GM18508 (cell line): ENCODE measurements around the gene PLXND1.
"Not testable (repeated sequence)": the region's sequence is repeated elsewhere in the genome, so short reads cannot be mapped to it uniquely, and the experiment has no call there.

Experiments used
- ATAC-seq: cut with Tn5 transposase; IDR thresholded peaks from one replicate; pipeline ENCODE4 v1.9.1; 2021; ENCODE audit warnings: moderate number of reproducible peaks; ENCODE audit not compliant: insufficient read depth, unreplicated experiment

The PLXND1 gene

DNA sequence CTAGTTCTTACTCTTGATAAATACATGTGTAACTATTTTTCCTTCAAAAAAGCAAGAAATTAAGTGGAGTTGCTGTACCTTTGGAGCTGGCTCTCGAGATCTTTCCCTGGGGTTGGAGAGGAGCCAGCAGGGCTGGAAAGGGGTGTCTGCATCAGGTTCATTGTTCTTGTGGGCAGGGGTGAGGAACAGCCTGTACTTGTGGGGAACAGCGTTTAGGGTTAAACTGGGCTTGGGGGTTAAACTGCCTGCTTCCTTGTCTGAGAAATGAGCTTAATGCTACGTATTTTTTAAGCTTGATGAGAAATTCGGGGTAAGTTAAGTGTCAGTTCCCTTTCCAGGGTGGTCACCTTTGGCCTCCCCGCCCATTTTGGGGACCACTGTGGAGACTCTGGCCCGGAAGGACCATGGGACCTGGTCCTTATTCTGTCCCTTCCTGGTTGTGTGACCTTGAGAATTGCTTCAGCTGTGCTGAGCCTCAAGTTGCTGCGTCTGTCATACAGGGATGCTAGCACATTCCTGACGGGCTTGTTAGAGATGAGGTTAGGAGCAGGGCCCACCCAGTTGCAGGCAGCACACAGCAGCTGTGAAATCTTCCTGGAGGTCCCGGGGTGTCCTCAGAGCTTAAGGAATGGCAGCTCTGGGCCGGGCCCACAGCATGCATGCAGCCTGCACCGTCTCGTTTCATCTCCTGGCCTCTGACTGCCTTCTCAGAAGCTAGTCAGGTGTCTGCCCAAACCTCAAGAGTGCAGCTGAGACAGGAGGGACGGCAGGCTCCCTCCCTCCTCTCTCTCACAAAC is 51.9 kb downstream of the PLXND1 start:
- no peak for ATAC-seq

DNA sequence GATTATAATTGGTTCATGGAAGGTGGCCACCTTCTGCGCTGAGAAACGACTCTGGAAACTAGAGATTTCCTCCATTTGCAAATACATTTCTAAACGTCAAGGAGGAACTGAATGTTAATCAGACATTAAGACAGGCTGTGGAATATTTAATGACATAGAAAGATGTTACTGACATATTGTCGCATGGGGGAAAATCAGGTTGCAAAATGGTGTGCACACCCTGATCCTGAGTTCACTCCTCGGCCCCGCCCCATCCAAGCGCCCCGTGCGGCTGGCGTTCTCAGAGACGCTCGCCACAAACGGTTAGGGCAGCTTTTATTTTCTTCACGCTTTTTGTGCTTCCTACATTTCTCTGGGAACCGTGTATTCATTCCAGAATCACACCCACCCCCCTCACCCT is 52.8 kb downstream of the PLXND1 start:
- no peak for ATAC-seq

DNA sequence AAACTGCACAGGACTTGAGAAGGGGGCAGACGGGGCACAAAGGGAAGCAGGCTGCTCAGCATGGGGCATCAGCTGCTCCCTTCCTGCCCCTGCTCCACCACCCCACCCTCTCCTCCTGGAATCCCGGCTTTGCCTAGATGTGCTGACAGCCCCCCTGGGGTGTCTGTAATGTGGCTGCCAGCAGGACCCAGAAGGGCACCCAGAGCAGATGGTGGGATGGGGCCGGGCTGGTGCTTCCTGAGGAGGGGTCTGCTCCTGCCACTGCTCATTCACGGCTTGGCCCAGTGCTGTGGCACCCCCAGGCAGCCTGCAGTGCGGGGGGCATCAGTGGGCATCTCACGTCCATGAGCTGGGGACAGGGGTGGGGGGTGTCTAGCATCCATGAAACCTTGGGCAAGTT is 53.3 kb downstream of the PLXND1 start:
- no peak for ATAC-seq

DNA sequence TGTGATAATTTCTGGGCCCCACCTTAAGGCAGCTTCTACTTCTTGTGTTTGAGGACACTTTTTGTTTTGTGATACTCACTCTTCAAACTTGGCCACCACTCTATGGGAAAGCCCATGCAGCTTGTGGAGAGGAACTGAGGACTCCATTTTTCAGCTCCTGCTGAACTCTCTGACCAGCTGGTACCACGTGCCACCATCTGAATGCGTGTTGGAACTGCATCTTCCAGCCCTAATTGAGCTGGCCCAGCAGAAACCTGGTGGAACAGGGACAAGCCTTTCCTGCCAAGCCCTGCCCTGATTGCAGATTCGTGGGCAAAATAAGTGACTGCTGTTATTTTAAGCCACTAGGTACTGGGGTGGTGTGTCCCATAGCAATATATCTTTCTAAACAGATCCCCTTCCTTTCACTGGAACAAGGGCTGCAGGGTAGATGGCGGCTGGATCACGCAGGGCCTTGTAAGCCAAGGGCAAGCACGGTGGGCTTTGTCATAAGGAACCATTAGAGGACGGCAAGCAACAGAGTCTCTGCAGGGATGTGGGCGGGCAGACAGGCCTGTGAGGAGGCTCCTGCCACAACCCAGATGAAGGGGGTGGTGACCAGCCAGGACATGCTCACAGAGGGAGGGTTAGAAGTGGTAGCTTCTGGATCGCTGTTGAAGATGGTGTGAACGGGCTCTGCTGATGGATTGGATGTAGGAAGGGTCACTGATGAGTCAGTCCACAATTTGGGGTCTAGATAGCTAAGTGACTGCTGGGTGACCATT is 54.0 kb downstream of the PLXND1 start:
- ATAC-seq: no peak

DNA sequence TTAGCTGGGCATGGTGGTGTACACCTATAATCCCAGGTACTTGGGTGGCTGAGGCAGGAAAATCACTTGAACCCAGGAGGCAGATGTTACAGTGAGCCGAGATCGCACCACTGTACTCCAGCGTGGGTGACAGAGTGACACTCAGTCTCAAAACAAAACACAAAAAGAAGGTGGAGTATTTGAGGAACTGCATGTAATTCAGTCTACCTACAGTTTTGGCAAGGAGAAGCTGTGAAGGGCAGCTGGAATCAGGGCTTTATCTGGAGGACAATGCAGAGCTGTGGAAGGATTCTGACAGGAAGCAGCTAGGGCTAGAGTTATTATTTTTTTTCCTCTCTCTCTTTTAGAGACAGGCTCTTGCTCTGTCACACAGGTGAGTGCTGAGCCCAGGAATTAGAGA is 56.7 kb downstream of the PLXND1 start:
- no peak for ATAC-seq

DNA sequence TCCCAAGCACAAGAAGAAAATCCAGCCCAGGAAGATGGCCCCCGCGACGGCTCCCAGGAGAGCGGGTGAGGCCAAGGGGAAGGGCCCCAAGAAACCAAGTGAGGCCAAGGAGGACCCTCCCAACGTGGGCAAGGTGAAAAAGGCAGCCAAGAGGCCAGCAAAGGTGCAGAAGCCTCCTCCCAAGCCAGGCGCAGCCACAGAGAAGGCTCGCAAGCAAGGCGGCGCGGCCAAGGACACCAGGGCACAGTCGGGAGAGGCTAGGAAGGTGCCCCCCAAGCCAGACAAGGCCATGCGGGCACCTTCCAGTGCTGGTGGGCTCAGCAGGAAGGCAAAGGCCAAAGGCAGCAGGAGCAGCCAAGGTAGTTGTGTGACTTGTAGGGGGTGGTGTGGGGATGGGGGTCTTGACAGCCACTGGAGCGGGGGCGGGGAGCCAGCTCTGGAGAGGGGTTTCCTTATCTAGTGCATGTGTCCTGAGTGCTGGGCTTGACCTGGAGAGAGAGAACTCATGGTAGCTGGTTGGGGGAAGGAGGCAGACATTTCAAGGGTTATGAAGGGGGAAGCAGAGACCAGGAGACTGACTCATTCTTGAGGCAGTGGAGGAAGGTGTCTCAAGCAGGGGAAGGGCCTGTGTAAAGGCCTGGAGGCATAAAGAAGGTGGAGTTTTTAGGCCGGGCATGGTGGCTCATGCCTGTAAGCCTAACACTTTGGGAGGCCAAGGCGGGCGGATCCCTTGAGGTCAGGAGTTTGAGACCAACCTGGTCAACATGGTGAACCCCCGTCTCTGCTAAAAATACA is 57.3 kb downstream of the PLXND1 start:
- no peak for ATAC-seq

DNA sequence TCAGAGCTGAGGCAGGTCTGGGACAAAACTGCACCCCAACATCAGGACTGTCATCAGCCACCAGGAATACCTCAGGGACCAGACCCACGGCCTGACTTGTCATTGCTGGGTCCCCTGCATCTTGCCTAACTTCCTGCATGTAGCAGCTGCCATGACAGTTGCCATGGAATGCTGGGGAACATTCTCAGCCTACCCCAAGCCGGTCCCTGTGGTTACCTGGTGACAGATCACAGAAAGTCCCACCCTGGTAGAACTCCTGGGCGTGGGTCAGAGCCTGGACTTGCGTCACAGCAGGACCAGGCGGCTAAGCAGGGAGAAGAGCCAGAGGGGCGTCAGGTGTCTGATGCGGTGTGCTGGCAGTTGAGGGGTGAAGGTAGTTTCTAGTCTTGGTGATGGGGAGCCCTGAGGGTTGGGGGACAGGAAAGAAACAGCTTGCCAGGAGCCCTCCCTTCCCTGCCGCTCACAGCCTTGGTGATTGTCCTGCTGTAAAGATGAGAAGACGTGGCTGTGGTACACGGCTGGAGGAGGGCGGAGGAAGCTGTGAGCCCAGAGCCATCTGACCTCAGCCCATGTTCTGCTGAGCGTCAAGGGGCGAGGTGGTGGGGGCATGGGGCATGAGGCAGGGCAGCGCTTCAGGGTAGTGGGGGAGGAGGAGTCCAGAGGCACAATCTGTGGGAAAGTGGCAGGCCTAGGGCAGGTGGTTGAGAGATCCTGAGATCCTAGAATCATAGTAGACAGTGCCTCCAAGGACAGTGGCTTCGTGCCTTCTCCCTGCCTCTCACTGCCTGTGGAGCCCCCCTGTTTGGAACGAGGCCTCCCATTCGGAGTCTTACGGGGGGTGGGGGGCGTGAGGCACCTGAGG is 58.1 kb downstream of the PLXND1 start:
- no peak for ATAC-seq

DNA sequence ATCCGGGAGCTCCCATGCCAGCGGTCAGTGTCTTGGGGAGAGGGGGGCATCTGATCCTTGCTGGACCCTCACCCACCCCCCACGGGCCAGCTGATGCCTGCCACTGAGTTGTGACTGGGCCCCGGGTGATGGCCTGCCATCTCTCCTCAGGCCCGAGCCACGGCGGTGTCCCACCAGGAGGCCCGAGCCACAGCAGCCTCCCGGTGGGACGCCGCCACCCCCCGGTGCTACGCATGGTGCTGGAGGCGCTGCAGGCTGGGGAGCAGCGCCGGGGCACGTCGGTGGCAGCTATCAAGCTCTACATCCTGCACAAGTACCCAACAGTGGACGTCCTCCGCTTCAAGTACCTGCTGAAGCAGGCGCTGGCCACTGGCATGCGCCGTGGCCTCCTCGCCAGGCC is 59.2 kb downstream of the PLXND1 start:
- no peak for ATAC-seq

DNA sequence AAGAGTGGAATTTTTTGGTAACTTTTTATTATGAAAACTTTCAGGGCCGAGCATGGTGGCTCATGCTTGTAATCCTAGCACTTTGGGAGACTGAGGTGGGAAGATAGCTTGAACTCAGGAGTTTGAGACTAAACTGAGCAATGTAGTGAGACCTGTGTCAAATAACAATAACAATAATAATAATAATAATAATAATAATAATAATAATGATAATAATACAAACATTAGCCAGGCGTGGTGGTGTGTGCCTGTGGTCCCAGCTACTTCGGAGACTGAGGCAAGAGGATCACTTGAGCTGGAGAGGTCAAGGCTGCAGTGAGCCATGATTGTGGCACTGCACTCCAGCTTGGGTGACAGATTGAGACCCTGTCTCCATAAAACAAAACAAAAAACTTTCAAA is 60.5 kb downstream of the PLXND1 start:
- ATAC-seq: not testable (repeated sequence)

DNA sequence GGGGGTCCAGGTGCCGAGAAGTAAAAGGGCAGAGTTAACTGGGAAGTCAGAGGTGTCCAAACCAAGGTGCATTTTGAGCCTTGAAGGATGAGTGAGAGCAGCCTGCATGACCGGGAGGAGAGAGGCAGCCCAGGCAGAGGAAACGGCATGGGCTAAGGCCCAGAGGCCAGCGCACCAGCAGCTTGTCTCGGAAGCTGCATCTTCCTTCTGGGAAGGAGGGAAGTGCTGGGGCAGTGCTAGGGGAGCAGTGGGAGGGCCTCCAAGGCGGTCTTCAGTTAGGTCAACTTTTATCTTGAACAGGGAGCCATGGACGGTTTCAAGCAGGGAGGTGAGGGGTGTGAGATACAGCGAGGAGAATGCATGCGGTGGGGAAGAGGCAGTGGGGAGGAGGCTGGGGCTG is 62.5 kb downstream of the PLXND1 start:
- no peak for ATAC-seq

DNA sequence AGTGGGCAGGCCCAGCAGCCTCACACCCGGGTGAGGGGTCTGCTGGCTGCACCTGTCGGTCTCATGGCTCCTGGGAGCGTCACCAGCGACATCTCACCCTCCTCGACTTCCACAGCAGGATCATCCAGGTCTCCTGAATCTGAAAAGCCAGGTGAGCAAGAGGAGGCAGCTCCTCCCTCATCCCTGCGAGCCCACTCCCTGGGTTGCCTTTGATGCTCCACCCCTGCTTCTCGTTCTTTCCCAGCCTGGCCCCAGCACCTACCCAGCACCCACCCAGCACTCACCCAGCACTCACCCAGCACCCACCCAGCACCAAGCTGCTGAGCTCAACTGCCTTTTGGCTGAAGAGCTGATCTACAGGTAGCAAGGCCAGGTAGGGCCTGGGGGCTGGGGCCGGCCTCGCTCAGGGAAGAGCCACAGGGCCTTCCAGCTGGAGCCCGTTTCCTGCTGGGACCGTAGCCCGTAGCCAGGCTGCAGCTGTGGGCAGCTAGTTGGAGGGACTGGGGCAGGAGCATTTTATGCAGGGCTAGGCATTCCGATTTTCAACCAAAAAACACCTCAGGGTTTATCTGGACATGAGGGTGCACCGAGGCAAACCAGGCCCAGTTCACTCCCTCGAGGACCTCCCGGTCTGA is 63.2 kb downstream of the PLXND1 start, which contains the start of gene H1-8:
H1-8 (plus strand) TSS at position 20 of the 635 bp plus-strand sequence; CDS start at position 64, 44 bp downstream.
- ATAC-seq: no peak

DNA sequence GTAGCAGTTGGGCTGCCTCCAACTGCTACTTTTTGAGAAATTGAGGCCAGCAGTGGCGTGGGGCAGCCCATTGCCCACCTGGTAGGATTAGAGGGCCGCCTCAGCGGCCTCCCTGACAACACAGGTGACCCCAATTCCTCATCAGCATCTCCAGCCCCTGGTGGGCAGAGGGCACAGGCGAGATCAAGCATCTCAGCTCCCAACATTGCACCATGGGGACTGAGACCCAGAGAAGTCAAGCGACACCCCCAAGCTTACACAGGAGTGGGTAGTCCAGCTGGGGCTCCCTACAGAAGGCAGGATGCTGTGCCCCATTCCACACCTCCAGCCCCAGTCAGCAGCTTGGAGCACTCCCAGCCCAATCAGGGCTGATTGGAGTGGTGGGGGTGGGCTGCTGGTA is 63.7 kb downstream of the PLXND1 start:
- ATAC-seq: no peak

DNA sequence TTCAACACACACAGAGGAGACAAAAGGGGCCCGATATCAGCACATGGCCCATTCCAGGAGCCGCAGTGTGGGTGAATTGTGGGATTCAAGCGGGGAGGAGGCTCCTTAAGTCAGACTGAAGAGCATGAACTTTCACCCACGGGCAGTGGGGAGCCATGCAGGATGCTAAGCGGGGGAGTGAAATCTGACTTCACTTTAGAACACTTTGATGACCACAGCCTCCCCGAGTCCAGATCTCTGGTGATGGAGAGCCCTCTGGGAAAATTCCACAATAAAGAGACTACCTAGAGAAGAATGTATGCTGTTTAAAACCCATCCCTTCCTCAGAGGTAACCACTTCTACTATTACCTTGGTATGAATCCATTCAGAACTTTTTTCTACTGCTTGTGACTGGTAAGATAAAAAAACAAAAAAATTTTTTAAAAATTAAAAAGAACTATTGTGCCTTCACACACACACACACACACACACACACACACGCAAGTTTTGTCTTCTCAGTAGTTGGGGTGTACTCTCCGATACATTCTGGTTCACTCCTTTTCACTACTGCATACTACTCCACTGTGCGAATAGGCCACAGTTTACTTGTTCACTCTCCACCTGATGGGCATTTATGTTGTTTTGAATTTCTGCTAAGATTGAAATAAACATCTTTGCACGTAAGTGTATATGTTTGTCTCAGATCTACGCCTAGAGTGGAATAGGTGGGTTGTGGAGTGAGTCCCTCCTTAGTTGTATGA is 65.5 kb downstream of the PLXND1 start:
- ATAC-seq: no peak

DNA sequence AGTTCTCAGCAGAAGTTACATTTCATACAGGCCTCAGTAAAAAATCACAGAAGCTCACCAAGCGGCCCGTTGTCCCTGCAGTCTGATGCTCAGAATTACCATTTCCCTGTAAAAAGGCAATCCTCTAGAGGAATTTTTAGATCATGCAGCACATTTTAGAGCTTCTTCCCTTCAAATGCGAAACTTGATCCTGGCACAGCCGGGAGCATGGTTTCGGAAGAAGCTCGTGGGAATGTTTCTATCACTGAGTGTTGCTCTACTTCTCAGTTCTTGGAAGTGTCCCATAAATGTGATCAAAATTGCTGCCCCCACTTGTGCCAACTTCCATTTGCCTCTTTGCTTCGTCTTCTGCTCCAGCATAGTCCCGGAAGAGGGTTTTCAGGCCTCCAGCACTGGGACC is 67.3 kb downstream of the PLXND1 start:
- ATAC-seq: no peak

DNA sequence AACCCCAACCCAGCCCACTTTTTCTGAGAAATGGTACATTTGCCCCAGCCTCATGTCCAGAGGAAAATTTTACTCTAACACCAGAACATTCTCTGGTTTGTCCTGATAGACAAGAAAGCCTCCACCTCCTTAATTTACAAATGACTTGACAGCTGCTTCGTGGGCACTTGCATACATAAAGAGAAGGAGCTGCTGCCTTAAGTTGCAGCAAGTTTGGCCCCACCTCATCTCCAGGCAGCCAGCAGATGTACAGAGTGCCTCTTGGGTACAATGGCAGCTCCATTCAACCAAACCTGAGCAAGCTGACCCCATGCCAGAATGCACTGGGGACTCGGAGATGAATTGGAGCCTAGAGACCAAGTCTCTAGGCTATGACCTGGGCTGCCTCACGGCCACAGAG is 69.7 kb downstream of the PLXND1 start:
- ATAC-seq: no peak

DNA sequence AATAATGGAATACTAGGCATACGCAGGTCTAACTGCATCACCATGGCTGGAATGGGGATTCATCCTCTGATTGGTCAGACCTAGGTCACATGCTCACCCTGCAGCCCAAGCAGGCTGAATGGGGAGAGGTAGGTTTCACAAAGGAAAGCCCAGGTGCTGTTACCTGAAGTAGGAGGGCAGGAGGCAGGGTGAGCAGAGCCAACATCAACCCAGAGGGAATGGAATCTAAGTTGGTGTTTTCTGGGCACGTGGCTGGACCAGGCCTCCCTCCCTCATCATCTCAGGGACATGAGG is 70.2 kb downstream of the PLXND1 start:
- ATAC-seq: no peak

DNA sequence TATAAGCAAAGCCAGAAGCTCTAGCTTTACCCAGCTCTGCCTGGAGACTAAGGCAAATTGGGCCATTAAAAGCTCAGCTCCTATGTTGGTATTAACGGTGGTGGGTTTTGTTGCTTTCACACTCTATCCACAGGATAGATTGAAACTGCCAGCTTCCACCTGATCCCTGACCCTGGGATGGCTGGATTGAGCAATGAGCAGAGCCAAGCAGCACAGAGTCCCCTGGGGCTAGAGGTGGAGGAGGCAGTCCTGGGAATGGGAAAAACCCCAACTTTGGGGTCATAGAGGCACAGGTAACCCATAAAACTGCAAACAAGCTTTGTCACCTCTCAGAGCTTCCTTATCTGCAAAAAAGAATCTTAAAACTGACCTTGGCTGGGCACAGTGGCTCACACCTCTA is 71.4 kb downstream of the PLXND1 start:
- no peak for ATAC-seq

DNA sequence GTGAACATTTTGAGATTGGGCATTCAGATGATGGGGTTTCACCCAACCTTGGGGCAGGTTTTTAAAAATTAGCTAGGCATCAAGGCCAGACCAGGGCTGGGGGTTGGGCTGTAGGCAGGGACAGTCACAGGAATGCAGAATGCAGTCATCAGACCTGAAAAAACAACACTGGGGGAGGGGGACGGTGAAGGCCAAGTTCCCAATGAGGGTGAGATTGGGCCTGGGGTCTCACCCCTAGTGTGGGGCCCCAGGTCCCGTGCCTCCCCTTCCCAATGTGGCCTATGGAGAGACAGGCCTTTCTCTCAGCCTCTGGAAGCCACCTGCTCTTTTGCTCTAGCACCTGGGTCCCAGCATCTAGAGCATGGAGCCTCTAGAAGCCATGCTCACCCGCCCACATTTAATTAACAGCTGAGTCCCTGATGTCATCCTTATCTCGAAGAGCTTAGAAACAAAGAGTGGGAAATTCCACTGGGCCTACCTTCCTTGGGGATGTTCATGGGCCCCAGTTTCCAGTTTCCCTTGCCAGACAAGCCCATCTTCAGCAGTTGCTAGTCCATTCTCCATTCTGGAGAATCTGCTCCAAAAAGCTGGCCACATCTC is 71.9 kb downstream of the PLXND1 start:
- no peak for ATAC-seq

DNA sequence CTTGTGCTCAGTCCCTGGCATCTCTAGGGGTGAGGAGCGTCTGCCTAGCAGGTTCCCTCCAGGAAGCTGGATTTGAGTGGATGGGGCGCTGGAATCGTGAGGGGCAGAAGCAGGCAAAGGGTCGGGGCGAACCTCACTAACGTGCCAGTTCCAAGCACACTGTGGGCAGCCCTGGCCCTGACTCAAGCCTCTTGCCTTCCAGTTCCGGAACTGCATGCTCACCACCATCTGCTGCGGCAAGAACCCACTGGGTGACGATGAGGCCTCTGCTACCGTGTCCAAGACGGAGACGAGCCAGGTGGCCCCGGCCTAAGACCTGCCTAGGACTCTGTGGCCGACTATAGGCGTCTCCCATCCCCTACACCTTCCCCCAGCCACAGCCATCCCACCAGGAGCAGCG is 73.1 kb downstream of the PLXND1 start:
- ATAC-seq: no peak
